Upper lobe of left lung (tissue), 4 donors: ENCODE results near the gene STAC.

Experiments used
- POLR2A ChIP-seq, 4 donors: fragments of 450-650 bp; IDR thresholded peaks; one replicate each; pipeline ENCODE4 v1.5.1; 2016 to 2017; ENCODE audit warnings: antibody characterized with exemption in 4 of 4, mild to moderate bottlenecking in 2 of 4
- POLR2AphosphoS5 ChIP-seq, 2 donors: sonication (generic); formaldehyde crosslinking; IDR thresholded peaks; one replicate each; pipeline ENCODE4 v1.5.1; 2017; ENCODE audit warnings: antibody characterized with exemption in 2 of 2

DNA sequence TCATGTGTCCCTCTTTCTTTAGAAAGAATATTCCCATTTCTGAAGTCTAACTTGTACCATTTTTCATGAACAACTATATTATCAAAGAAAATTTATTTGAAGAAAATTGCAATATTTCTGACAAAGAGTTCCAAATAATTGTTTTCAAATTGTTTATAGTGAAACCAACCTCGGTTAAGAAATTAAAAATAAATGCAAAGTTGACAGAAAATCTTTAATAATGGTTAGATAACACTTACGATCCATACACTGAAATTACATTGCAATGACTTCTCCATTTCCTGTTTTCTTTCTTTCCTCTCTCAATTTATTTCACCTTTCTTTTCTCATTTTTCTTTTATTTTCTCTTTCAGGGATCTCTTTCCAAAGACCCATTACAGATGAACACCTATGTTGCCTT is 125.1 kb downstream of the STAC start:
- no peak for TF ChIP-seq POLR2A (IDR thresholded peaks at IDR 0.05)
- no peak for TF ChIP-seq POLR2AphosphoS5 (IDR thresholded peaks at IDR 0.05)
